Inflammatory macrophage treated with lipopolysaccharide for 4 hours (primary cell): ENCODE results near the gene IDE.
A peak's percentile ranks its signal among the peaks of the same experiment; 100 is the strongest.
"Not testable (repeated sequence)": the region's sequence is repeated elsewhere in the genome, so short reads cannot be mapped to it uniquely, and the experiment has no call there.

Experiments
- DNase-seq: peaks from one replicate; pipeline ENCODE4 v3.0.0-alpha.2; 2020

IDE gene

DNA sequence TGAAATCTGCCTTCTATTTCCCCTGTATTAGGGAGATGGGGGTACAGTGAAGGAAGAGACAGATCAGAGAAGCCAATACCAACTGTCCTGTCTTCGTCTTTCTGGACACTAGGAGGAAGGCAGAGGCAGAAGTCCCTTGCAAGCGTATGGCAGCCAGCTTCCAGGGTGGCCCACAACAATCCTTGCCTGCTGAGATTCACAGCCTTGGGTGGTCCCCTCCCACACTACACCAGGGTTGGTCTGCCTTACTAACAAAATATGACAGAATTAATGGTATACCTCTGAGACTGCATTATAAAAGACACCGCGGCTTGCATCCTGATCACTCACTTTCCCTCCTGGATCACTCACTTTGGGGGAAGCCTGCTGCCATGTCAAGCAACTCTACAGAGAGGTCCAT lies 90.4 kb downstream of the IDE start:
- DNase-seq, result no peak

DNA sequence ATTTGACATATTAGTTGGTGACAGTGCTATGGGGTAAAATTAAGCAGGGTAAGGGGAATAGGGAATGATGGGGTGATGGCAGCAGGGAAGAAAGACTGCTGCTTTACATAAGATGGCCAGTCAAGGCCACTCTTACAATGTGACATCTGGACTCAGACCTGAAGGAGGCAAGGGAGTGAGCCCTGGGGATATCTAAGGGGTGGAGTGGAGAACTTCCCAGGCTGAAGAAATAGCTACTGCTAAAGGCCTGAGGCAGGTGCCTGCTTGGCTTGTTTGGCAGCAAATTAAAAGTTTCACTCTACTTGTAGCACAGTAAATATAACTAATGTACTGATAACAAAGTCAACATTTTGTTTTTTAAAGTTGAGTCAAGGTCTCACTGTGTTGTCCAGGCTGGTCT lies 93.5 kb downstream of the IDE start:
- DNase-seq, result no peak

DNA sequence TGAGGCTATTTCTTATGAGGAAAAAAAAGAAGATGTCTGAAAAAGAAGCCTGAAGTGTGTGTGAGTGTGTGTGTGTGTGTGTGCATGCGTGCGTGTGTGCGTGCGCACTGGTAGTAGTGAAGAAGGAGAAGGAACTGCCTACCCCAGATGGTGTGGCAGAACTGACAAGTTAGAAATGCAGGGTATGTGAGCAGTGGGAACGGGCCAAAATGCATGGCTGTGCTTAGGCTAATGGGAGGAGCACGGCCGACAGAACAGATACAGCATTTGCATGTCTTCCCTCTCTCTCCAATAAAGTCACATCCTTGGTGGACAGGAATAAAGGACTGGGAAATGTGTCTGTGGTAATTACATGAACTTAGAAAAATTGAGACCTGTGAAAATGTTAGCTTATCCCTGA lies 94.3 kb downstream of the IDE start:
- no peak for DNase-seq

DNA sequence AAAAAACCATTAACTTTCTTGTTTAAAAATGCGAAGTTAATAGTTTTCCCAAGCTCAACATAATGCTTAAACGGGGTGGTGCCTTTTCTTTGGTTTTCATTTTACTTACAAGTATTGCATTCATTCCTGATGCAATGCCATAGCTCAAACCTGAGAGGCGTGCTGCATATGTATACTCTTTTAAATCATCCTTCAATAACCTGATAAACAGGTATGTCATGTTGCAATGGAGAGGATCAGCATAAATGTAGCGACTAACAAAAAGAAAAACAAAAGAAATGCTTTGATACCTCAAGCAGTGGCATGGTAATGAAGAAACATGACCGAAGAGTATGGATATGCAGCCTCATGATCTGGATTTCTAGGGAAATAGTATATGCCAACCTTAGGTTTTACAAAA lies 95.4 kb downstream of the IDE start:
- no peak for DNase-seq

DNA sequence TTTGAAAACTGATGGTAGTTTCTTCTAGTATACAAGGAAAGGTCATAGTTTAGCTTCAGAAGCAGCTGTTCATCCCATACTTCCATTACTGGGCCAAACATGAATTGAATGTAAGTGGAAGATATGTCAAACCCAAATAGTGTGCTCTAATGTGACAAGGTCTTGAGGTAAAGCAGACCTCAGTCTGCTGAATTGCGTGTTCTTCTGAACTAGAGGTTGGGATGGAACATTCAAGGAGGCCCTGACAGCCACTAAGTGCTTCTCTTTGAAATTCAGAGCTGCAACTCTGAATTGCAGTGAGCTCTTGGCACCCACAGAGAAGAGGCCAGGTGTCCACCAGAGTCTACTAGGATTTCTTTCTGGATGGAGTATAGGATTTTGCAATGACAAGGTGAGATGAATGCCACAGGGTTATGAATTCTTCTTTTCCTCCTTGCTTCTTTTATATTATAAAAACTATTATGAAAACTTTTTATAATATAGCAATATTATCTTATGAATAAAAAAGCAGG lies 98.5 kb downstream of the IDE start:
- DNase-seq, result no peak

DNA sequence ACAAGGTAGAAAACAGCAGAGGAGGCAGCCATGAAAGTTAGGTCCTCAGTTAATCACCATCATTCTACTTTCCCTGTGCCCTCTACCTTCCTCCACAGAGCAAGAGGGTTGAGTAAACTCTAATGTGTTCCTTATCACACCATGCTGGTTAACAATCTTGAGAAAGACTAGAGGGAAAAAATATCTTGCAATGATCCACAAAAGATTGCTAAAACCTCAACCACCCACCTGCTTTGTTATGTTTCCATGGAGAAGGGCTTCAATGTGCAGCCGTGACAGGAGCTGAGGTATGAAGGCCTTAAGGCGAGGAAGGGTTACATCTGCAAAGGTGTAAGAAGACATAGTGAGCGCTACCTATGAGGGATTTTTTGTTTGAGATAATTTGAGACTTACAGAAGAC lies 103.9 kb downstream of the IDE start:
- no peak for DNase-seq

DNA sequence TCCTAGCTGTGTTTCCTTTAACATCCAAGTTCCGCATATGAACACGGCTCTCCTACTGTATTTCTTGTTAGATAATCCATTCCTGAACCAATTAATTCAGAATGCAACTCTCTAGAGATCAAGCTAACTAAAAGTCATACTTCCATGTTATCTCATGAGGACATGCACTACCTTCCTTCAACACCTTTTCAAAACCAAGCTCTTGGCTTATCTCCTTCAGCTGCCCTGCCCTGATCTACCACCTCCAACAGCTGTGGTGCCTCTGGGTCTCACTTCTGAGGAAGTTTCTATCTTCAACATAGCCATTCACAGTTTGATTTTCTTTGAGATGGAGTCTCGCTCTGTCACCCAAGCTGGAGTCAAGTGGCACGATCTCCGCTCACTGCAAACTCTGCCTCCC lies 109.5 kb downstream of the IDE start:
- DNase-seq, result no peak

DNA sequence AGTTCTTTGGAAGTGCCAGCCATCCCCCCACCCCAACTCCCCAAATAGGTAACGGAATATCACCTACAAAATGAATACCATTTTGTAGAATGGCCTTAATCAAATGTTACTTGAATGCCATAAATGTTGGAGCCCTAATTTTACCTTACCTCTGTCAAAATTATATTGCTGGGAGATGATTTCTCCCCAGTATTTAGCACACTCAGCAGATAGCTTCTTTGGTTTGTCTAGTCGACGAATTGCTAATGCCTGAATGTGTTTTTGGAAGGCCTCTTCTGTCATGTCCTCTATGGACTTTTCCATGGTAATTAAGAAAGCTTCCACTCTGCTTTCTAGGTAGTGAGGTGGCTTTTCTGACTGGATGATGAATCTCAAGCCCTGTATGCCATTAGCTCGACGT lies 110.3 kb downstream of the IDE start:
- DNase-seq, result no peak

DNA sequence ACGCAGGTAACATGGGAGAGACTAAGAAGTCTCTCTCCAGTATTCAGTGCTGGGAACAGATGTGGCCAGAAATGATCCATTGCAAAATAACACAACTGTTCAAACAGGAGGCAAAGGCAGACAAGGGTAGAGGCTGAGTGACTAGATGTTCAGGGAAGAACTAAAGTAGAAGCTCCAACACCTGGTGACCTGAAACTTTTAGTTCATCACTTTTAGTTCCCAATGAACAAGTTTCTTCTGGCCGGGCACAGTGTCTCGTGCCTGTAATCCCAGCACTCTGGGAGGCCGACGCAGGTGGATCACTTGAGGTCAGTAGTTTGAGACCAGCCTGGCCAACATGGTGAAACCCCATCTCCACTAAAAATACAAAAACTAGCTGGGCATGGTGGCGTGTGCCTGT lies 118.9 kb downstream of the IDE start:
- DNase-seq, result not testable (repeated sequence)

DNA sequence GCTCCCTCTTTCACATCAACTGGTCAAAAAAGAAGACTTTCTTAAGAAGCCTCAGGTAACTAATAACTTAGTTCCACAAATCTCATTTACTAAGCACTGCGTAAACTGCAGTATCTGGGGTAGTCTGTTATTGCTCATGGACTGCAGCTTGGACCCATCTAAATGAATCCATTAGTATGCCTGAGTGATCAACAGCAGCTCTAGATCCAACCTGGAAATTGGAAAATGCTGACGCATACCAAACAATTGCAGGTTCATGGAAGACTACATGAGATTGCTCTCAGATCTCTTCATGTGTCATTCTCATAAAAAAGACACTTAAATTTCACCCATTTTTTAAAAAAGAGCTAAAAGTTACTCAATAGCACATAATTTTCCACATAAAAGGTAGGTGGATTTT lies 121.6 kb downstream of the IDE start:
- no peak for DNase-seq

DNA sequence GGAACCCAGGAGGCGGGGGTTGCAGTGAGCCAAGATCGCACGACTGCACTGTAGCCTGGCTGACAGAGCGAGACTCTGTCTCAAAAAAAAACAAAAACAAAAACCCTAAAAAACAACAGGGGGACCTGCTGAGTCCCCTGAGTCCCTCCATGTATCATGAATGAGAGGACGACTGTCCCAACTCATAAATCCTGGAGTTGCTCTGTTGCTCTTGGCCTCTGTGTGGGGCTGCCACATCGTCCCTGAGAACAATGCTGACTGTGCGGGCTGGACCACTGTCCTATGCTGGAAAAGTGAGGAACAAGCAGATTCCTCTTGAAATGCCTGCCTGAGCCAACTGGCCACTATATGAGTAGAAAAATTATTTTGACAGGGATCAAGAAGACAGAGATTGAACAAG lies 122.5 kb downstream of the IDE start:
- no peak for DNase-seq

DNA sequence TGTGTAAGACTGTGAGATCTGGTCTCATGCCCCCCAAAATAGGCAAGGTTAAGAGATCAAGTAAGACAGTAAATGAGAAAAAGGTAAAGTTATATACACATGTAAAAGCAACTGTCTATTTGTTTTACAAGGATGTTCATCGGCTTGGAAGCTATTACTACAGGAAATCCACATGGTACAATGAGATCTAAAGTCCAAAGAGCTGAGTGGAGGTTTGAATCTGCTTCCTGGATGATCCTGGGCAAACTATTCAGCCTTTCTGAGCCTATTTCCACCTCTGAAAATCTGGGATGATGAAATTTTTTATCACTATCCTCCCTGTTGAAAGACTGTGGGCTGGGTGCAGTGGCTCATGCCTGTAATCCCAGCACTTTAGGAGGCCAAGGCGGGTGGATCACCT lies 123.0 kb downstream of the IDE start:
- no peak for DNase-seq

DNA sequence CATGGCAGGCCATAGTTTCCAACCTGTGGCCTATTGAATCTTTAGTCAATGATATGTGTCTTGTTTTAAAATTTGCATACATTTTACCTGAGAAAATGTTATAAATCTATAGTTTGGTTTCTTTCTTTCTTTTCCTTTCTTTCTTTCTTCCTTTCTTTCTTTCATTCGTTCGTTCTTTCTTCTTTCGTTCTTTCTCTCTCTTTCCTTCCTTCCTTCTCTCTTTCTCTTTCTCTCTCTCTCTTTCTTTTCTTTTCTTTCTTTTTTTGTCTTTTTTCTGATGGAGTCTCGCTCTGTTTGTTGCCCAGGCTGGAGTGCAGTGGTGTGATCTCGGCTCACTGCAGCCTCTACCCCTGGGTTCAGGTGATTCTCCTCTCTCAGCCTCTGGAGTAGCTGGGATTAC lies 133.3 kb downstream of the IDE start:
- DNase-seq, result no peak

DNA sequence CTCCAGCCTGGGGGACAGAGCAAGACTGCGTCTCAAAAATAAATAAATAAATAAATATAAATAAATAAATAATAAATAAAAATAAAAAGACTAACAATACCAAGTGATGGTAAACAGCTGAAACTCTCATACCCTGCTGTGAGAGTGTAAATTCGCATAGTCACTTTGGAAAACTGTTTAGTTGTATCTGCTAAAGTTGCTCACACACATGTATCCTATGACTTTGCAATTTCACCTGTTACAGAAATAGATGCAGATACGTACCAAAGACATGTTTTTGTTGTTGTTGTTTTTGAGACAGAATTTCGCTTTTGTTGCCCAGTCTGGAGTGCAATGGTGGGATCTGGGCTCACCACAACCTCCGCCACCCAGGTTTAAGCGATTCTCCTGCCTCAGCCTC lies 135.7 kb downstream of the IDE start:
- DNase-seq, result no peak

DNA sequence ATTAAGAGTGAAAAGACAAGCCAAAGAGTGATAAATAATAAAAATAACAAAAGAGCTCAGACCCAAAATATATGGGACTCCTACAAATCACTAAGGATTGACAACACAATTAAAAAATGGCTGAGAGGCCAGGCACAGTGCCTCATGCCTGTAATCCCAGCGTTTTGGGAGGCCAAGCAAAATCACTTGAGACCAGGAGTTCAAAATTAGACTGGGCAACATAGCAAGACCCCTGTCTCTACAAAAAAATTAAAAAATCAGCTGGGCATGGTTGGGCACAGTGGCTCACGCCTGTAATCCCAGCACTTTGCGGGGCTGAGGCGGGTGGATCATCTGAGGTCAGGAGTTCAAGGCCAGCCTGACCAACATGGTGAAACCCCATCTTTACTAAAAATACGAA lies 137.3 kb downstream of the IDE start:
- no peak for DNase-seq

DNA sequence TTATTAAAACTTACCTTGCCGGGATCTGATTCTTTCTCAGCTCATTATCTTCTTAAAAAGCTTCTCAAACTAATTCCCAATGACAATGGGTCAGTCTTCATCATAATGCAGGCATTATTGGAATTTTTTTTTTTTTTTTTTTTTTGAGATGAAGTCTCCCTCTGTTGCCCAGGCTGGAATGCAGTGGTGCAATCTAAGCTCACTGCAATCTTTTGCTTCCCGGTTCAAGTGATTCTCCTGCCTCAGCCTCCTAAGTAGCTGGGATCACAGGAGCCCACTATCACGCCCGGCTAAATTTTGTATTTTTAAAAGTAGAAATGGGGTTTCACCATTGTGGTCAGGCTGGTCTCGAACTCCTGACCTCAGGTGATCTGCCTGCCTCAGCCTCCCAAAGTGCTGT lies 137.8 kb downstream of the IDE start:
- DNase-seq, result not testable (repeated sequence)

DNA sequence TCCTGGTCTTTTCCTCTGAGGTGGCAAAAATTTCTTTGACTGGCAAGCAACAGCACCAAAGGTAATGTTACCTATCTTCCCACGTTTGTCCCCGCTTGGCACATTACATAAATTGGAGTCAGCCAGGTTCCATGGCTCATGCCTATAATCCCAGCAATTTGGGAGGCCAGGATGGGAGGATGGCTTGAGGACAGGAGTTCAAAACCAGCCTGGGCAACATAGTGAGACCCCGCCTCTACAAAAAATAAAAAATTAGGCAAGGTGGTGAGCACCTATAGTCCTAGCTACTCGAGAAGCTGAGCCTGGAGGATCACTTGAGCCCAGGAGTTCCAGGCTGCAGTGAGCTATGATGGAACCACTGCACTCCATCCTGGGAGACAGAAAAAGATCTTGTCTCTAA lies 139.5 kb downstream of the IDE start:
- no peak for DNase-seq

DNA sequence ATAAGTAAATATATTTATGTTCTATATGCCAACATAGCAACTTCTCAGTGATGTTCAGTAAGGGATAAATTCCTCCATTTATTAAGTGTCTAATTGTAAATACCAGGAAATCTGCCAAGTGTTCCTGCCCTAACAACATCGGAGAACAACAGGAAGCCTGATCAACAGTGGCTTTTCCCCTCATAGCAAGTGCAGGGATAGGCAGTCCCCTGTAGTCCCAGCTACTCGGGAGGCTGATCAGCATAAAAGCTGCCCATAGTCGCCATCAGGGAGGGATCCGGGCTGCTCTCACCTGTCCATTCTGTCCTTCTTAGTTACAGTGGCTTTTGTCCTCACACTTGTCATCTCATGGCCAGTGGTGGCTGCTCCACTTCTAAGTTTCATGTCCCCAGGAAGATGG lies 141.3 kb downstream of the IDE start:
- DNase-seq, result no peak

DNA sequence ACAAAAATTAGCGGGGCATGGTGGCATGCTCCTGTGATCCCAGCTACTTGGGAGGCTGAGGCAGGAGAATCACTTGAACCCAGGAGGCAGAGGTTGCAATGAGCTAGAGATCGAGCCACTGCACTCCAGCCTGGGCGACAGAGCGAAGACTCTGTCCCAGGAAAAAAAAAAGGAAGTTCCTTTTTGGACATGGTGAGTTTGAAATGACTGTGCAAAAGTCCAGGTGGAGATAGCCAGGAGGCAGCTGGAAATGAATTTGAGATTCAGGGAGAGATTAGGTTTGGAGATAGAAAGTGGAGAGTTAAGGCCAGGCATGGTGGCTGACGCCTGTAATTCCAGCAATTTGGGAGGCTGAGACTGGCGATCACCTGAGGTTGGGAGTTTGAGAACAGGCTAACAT lies 143.8 kb downstream of the IDE start:
- DNase-seq, result no peak

DNA sequence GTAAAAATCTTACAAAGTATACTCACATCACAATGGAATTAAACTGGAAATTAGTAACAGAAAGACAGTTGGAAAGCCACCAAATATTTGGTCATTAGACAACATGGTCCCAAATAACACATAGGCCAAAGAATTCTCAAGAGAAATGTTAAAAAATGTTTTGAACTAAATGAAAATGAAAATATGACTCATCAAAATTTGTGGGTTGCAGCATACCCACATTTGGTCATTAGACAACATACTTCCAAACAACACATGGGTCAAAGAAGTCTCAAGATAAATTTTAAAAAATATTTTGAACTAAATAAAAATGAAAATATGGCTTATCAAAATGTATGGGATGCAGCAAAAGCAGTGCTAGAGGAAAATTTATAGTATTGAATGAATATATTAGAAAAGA lies 152.3 kb downstream of the IDE start:
- DNase-seq, result peak; percentile 40

DNA sequence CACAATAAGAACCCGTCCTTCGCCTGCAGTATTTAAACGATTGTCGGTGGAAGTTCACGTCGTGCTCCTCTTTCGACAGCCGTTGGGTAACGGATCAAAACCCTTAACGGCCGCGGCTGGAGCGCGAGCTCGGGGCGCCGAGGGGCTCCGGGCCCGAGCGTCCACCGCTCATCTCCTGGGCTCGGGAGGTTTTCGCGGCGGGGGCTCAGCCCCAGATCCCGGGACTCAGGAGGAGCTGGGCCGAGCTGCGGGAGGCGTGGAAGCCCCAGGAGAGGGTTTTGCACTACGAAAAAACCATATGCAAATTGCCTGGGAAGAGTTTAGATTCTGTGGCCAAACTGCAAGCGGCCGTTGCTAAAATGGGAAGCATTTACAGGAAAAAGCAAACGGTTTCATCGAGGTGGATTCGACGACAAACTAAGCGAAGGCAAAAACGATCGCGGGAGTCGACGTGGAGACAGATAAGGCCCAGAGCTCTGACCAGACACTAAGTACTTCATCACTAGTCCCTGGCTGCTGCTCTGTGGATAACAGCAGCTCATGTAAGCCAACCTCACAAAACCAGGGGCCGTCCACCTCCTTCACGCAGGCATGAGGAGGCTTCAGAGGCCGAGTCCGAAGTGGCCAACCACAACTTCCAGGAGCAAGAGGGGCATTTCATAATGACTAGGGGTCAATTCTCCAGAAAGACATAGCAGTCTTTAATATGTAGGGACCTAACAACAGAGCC lies 153.2 kb downstream of the IDE start:
- DNase-seq, result peak; percentile 30

DNA sequence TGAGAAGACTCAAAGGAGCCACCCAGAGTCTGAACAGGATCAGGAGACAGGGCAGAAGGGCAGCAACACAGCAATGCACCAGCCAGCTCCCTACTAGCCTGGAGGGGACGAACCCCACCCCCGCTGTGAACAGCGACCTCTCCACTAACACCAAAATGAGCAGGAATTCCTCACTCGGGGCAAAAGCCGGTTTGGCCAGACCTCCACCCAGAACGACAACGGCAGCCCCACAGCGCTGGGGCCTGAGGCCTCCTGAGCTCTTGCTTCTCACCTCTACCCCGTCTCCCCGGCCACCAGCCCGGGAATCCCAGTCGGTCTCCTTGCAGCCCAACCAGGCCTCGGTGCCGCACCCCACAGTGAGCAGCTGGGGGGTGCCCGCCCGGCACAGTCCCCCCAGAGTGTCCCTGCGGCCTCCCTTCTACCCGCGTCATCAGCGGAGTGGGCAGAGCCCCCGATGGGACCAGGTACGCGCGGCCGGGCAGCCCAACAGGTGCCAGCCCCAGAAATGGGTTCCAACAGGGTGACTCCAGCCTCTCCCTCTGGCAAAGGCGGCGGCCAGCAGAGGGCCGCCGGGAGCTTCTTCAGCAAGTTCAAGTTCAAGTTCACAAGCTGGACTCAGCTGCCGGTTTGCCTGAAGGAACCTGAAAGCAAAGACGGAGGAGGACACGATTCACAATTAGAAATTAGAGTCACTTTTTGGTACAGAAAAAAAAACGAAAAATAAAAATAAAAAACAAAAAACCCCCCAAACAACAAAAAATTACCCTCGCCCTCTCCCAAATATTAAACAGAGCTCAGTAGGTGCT lies 153.9 kb downstream of the IDE start:
- DNase-seq, result peak; percentile 52

DNA sequence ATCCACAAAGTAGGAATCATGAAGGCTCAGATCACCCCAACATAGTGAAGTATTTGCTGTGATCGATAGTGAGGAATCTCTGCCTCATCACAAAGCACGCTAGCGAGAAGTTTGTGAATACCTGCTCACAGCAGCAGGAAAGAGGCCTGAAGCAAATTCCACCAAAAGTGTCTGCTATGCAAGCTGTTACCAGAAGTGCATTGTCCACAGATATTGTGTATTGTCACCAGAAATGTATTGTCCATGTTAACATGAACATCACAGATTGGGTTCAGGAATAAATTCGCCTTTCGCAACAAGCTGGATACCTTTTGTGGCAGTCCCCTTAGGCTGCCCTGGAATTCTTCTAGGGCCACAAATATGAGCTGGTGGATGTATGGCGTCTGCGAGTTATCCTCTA lies 155.0 kb downstream of the IDE start:
- DNase-seq, result no peak

DNA sequence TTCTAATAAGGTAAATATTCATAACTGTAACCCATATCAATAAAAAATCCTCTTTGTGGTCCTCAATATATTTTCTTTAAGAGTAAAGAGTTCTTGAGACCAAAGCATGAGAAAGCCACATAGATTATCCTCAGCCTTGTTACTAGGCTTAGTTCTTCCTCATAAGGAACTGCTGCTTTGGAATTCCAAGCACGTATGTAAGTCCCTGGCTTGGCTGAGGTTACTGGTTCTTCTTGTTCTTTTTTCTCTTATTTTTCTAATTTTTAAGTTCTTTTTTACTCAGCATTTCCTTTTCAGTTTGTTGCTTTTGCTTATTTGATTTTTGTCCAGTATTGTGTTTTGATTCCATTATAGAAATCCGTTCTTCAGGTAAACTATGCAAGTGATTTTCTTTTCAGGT lies 155.7 kb downstream of the IDE start:
- DNase-seq, result no peak

DNA sequence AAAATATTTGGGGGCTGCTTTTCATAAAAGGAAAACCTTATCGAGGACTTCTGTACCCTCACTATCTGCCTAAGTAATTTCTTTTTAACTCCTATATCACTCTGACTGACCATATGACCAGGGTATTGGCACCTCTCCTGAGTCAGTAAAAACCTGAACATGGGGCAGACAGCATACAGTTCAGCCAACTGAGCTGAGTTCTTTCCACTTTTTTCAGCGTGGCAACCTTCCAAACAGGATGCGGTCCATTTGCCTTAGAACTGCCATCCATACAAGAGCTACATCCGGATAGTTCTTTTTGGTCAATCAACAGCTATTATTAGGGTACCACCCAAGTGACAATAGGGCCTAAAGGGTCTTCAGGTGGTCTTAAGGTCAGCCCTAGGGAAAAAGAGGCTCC lies 160.4 kb downstream of the IDE start:
- DNase-seq, result no peak
